Activated naive CD8-positive, alpha-beta T cell treated with anti-CD3 and anti-CD28 coated beads, Interleukin-2, amount 50 U/mL, for 24 hours (primary cell): ENCODE data around the gene GJA9.
"Not testable (repeated sequence)": the region's sequence is repeated elsewhere in the genome, so short reads cannot be mapped to it uniquely, and the experiment has no call there.

ENCODE experiments used
- ATAC-seq: fragments of 150-1000 bp; cut with Tn5 transposase; one replicate; pipeline ENCODE4 v1.10.0; 2021
- DNase-seq: peaks from one replicate; pipeline ENCODE4 v3.0.0; 2021
- H3K27ac Mint-ChIP-seq: one replicate; pipeline ENCODE4 v1.8.0; 2021; ENCODE audit warnings: mild to moderate bottlenecking, mixed read lengths
- H3K27me3 Mint-ChIP-seq: one replicate; pipeline ENCODE4 v1.8.0; 2021; ENCODE audit warnings: mixed read lengths
- H3K36me3 Mint-ChIP-seq: one replicate; pipeline ENCODE4 v1.8.0; 2021; ENCODE audit warnings: low read depth, mixed read lengths
- H3K4me1 Mint-ChIP-seq: one replicate; pipeline ENCODE4 v1.8.0; 2021; ENCODE audit warnings: mixed read lengths
- H3K4me3 Mint-ChIP-seq: one replicate; pipeline ENCODE4 v1.8.0; 2021; ENCODE audit warnings: mild to moderate bottlenecking, moderate library complexity, mixed read lengths
- H3K9me3 Mint-ChIP-seq: one replicate; pipeline ENCODE4 v1.8.0; 2021; ENCODE audit warnings: mixed read lengths

The GJA9 gene

GRCh38 chr1:38881487-38881886 lies at the start of gene GJA9:
TSS of gene GJA9 (minus strand) at chr1:38881587. CDS start at chr1:38876098, 5,489 bp downstream.
- no peak within 1 kb of the TSS for H3K4me3 Mint-ChIP-seq
- no peak for DNase-seq
- no peak for ATAC-seq
- H3K9me3 Mint-ChIP-seq = no peaks in the 10 kb centered on the region
- no peaks in the 10 kb centered on the region for H3K27me3 Mint-ChIP-seq
- H3K36me3 Mint-ChIP-seq = no peaks in the 10 kb centered on the region
- H3K27ac Mint-ChIP-seq = no peak within 1 kb of the TSS
- no peaks in the 10 kb centered on the region for H3K4me1 Mint-ChIP-seq

GRCh38 chr1:38929476-38929875 lies 48.1 kb upstream of the GJA9 start:
- ATAC-seq = no peak
- Mint-ChIP-seq H3K27ac (no peak overlapping the region), H3K27me3 (peaks cover 3% of the 10 kb centered on the region), H3K9me3 (no peaks in the 10 kb centered on the region), H3K4me3 (no peak overlapping the region), H3K4me1 (no peaks in the 10 kb centered on the region), H3K36me3 (no peaks in the 10 kb centered on the region)
- no peak for DNase-seq

GRCh38 chr1:38929054-38929453 lies 47.7 kb upstream of the GJA9 start:
- no peak for ATAC-seq
- peaks cover 3% of the 10 kb centered on the region for H3K27me3 Mint-ChIP-seq
- H3K4me1 Mint-ChIP-seq = no peaks in the 10 kb centered on the region
- no peaks in the 10 kb centered on the region for H3K36me3 Mint-ChIP-seq
- no peak overlapping the region for H3K4me3 Mint-ChIP-seq
- no peak for DNase-seq
- no peak overlapping the region for H3K27ac Mint-ChIP-seq
- no peaks in the 10 kb centered on the region for H3K9me3 Mint-ChIP-seq

- Mint-ChIP-seq H3K9me3 (no peaks in the 10 kb centered on the region), H3K4me3 (no peak overlapping the region), H3K27ac (no peak overlapping the region), H3K36me3 (no peaks in the 10 kb centered on the region), H3K4me1 (peaks cover 6% of the 10 kb centered on the region), H3K27me3 (no peaks in the 10 kb centered on the region)
- ATAC-seq (no peak), DNase-seq (no peak)
These were observed 44.7 kb upstream of the GJA9 start for GRCh38 chr1:38926091-38926490.

- no peaks in the 10 kb centered on the region for H3K36me3 Mint-ChIP-seq
- no peak overlapping the region for H3K27ac Mint-ChIP-seq
- DNase-seq = no peak
- H3K4me3 Mint-ChIP-seq = no peak overlapping the region
- ATAC-seq = no peak
- no peaks in the 10 kb centered on the region for H3K9me3 Mint-ChIP-seq
- H3K27me3 Mint-ChIP-seq = no peaks in the 10 kb centered on the region
- H3K4me1 Mint-ChIP-seq = peaks cover 6% of the 10 kb centered on the region
These were observed 44.0 kb upstream of the GJA9 start for GRCh38 chr1:38925391-38925790.

- Mint-ChIP-seq H3K36me3 (no peaks in the 10 kb centered on the region), H3K27me3 (no peaks in the 10 kb centered on the region), H3K9me3 (no peaks in the 10 kb centered on the region), H3K27ac (no peak overlapping the region), H3K4me3 (no peak overlapping the region), H3K4me1 (peaks cover 6% of the 10 kb centered on the region)
- no peak for DNase-seq
- ATAC-seq = peak; percentile 61
These were observed 42.2 kb upstream of the GJA9 start for GRCh38 chr1:38923607-38924006.

- DNase-seq (no peak), ATAC-seq (no peak)
- Mint-ChIP-seq H3K4me1 (peaks cover 14% of the 10 kb centered on the region), H3K27me3 (no peaks in the 10 kb centered on the region), H3K4me3 (no peak overlapping the region), H3K36me3 (no peaks in the 10 kb centered on the region), H3K9me3 (no peaks in the 10 kb centered on the region), H3K27ac (no peak overlapping the region)
These were observed 37.7 kb upstream of the GJA9 start for GRCh38 chr1:38919130-38919529.

- H3K9me3 Mint-ChIP-seq = no peaks in the 10 kb centered on the region
- ATAC-seq = no peak
- no peak overlapping the region for H3K4me3 Mint-ChIP-seq
- H3K27me3 Mint-ChIP-seq = no peaks in the 10 kb centered on the region
- no peaks in the 10 kb centered on the region for H3K36me3 Mint-ChIP-seq
- peaks cover 12% of the 10 kb centered on the region for H3K4me1 Mint-ChIP-seq
- no peak for DNase-seq
- no peak overlapping the region for H3K27ac Mint-ChIP-seq
These were observed 37.2 kb upstream of the GJA9 start for GRCh38 chr1:38918568-38918967.

- DNase-seq (no peak), ATAC-seq (no peak)
- no peaks in the 10 kb centered on the region for H3K9me3 Mint-ChIP-seq
- peaks cover 8% of the 10 kb centered on the region for H3K4me1 Mint-ChIP-seq
- no peaks in the 10 kb centered on the region for H3K27me3 Mint-ChIP-seq
- H3K4me3 Mint-ChIP-seq = no peak overlapping the region
- H3K36me3 Mint-ChIP-seq = no peaks in the 10 kb centered on the region
- H3K27ac Mint-ChIP-seq = no peak overlapping the region
These were observed 36.4 kb upstream of the GJA9 start for GRCh38 chr1:38917772-38918171.

- H3K4me3 Mint-ChIP-seq = no peak overlapping the region
- no peaks in the 10 kb centered on the region for H3K27me3 Mint-ChIP-seq
These were observed 36.0 kb upstream of the GJA9 start for GRCh38 chr1:38917337-38917736.

GRCh38 chr1:38915352-38915948 lies 34.1 kb upstream of the GJA9 start:
- H3K4me3 Mint-ChIP-seq = no peak overlapping the region
- no peaks in the 10 kb centered on the region for H3K27me3 Mint-ChIP-seq
- H3K27ac Mint-ChIP-seq = no peak overlapping the region
- peak; percentile 89 for ATAC-seq
- H3K36me3 Mint-ChIP-seq = no peaks in the 10 kb centered on the region
- H3K4me1 Mint-ChIP-seq = peaks cover 8% of the 10 kb centered on the region
- DNase-seq = peak; percentile 20
- no peaks in the 10 kb centered on the region for H3K9me3 Mint-ChIP-seq

More at GRCh38 chr1:38917337-38917736, 36.0 kb upstream of the GJA9 start:
- no peak for DNase-seq
- H3K4me1 Mint-ChIP-seq = peaks cover 8% of the 10 kb centered on the region
- no peaks in the 10 kb centered on the region for H3K36me3 Mint-ChIP-seq
- H3K9me3 Mint-ChIP-seq = no peaks in the 10 kb centered on the region
- ATAC-seq = no peak
- H3K27ac Mint-ChIP-seq = no peak overlapping the region

GRCh38 chr1:38914908-38915307 lies 33.5 kb upstream of the GJA9 start:
- ATAC-seq, H3K4me1 Mint-ChIP-seq, H3K27me3 Mint-ChIP-seq, H3K36me3 Mint-ChIP-seq, H3K4me3 Mint-ChIP-seq, H3K27ac Mint-ChIP-seq, DNase-seq, H3K9me3 Mint-ChIP-seq: not testable (repeated sequence)

- Mint-ChIP-seq H3K27me3 (no peaks in the 10 kb centered on the region), H3K4me3 (no peak overlapping the region), H3K27ac (no peak overlapping the region), H3K9me3 (peaks cover 4% of the 10 kb centered on the region), H3K36me3 (no peaks in the 10 kb centered on the region), H3K4me1 (no peaks in the 10 kb centered on the region)
- DNase-seq (no peak), ATAC-seq (no peak)
These were observed 27.4 kb upstream of the GJA9 start for GRCh38 chr1:38908821-38909220.

GRCh38 chr1:38905985-38906384 lies 24.6 kb upstream of the GJA9 start:
- ATAC-seq (no peak), DNase-seq (no peak)
- Mint-ChIP-seq H3K4me3 (no peak overlapping the region), H3K27ac (no peak overlapping the region), H3K27me3 (no peaks in the 10 kb centered on the region), H3K36me3 (no peaks in the 10 kb centered on the region), H3K4me1 (no peaks in the 10 kb centered on the region), H3K9me3 (peaks cover 4% of the 10 kb centered on the region)

- Mint-ChIP-seq H3K36me3 (no peaks in the 10 kb centered on the region), H3K27ac (no peak overlapping the region), H3K4me3 (no peak overlapping the region), H3K4me1 (no peaks in the 10 kb centered on the region), H3K9me3 (no peaks in the 10 kb centered on the region), H3K27me3 (no peaks in the 10 kb centered on the region)
- DNase-seq (no peak), ATAC-seq (no peak)
These were observed 18.2 kb upstream of the GJA9 start for GRCh38 chr1:38899560-38899959.

- H3K9me3 Mint-ChIP-seq = no peaks in the 10 kb centered on the region
- no peak overlapping the region for H3K4me3 Mint-ChIP-seq
- no peaks in the 10 kb centered on the region for H3K27me3 Mint-ChIP-seq
- H3K4me1 Mint-ChIP-seq = no peaks in the 10 kb centered on the region
- H3K36me3 Mint-ChIP-seq = no peaks in the 10 kb centered on the region
- no peak for ATAC-seq
- no peak for DNase-seq
- H3K27ac Mint-ChIP-seq = no peak overlapping the region
These were observed 17.4 kb upstream of the GJA9 start for GRCh38 chr1:38898653-38899230.
